Left ventricle myocardium inferior (tissue), 1 donor: ENCODE measurements around the gene ELMO1. TPM values are rescaled to one million over a fixed set of nuclear protein-coding genes. Genes with fewer than 3 reads are reported as not detected.
A peak's percentile ranks its signal among the peaks of the same experiment; 100 is the strongest.

Source experiments
- DNase-seq: peaks from one replicate; pipeline ENCODE4 v3.0.0-alpha.2; 2020
- H3K27ac ChIP-seq: fragments of 200-600 bp; replicated peaks from 2 replicates; pipeline ENCODE4 v1.8.0; 2021
- H3K27me3 ChIP-seq: fragments of 200-600 bp; 2 replicates; pipeline ENCODE4 v1.8.0; 2021; ENCODE audit warnings: low read depth
- H3K36me3 ChIP-seq: fragments of 200-600 bp; 2 replicates; pipeline ENCODE4 v1.8.0; 2021
- H3K4me1 ChIP-seq: fragments of 200-600 bp; 2 replicates; pipeline ENCODE4 v1.8.0; 2021
- H3K4me3 ChIP-seq: fragments of 200-600 bp; 2 replicates; pipeline ENCODE4 v1.8.0; 2021; ENCODE audit warnings: mild to moderate bottlenecking, moderate library complexity
- H3K9me3 ChIP-seq: fragments of 200-600 bp; replicated peaks from 2 replicates; pipeline ENCODE4 v1.8.0; 2021
- CTCF ChIP-seq: fragments of 200-600 bp; IDR thresholded peaks from 2 replicates; pipeline ENCODE4 v1.8.0; 2021; ENCODE audit warnings: antibody characterized with exemption, mild to moderate bottlenecking, borderline replicate concordance
- intact Hi-C: fragments of 100-400 bp; cut with micrococcal nuclease; formaldehyde crosslinking; loops from one replicate; pipeline ENCODE4 v1.11.0; 2022
- total RNA-seq: library from RNA; stranded (reverse); fragmentation: NEBNext Ultra II Directional; extraction: Animal tissue kit (Norgen Biotek cat#: 25700); gene quantifications from one replicate; pipeline ENCODE4 v1.2.1, GENCODE V29; 2021
- donor health status: DM: no; HTN: yes; CAD: no; lungs with severe emphysema.

The ELMO1 gene
- total RNA-seq, 1 donor from 2014 or later: 10.0 TPM

DNA sequence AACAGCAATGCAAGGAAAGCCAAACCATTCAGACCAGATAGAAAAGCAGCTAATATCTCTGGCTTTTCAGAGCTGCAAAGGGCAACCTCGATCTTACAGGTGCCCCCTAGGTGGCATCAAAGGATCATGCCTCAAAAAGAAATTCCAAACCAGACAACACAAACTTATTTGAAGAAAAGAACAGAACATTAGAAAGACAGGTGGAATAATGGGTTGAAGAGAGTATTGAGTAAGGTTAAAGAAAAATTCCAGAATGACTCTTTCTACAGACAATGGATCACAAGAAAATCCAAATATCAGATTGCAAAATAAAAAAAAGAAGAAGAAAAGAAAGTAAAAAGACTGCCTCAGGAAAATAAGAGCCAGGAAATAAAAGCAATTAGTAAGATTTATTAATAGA, 213.7 kb downstream of the ELMO1 start:
- no peaks in the 10 kb centered on the region for H3K27me3 ChIP-seq
- no peak overlapping the region for H3K4me3 ChIP-seq
- H3K36me3 ChIP-seq: no peaks in the 10 kb centered on the region
- no peak for DNase-seq
- peak; percentile 69 for TF ChIP-seq CTCF
- H3K27ac ChIP-seq: no peak overlapping the region
- intact Hi-C loops: loop anchor here (10.0 kb wide), 1 partner anchor 600 kb away; no protein-coding TSS in a partner anchor
- no peaks in the 10 kb centered on the region for H3K9me3 ChIP-seq
- peaks cover 12% of the 10 kb centered on the region for H3K4me1 ChIP-seq

DNA sequence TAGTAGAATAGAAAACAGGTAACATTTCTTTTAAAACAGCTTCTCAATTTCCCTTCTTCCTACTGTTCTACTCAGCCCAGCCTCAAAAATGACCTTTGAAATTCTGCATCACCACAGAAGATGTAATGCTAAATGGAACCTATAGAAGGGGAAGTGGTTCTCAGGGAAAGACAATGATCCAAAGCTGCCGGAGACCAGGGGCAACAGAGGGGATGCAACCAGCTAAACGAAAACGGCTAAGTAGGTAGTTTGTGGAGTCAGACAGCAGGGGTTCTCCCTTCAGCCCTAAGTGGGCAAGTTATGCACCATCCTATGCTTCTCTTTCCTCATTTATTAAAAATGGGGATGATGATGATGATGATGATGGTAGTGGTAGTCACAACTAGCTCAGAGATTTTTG, 214.3 kb downstream of the ELMO1 start:
- TF ChIP-seq CTCF: no peak
- Histone ChIP-seq H3K27ac (no peak overlapping the region), H3K9me3 (no peaks in the 10 kb centered on the region), H3K4me1 (peaks cover 17% of the 10 kb centered on the region), H3K36me3 (no peaks in the 10 kb centered on the region), H3K4me3 (no peak overlapping the region), H3K27me3 (no peaks in the 10 kb centered on the region)
- intact Hi-C loops: loop anchor here (10.0 kb wide), 1 partner anchor 600 kb away; no protein-coding TSS in a partner anchor
- no peak for DNase-seq

- intact Hi-C loops: loop anchor here (10.0 kb wide), 1 partner anchor 603 kb away; no protein-coding TSS in a partner anchor
- no peak for TF ChIP-seq CTCF
- peaks cover 18% of the 10 kb centered on the region for H3K4me1 ChIP-seq
- no peak overlapping the region for H3K4me3 ChIP-seq
- no peak for DNase-seq
- no peaks in the 10 kb centered on the region for H3K9me3 ChIP-seq
- H3K36me3 ChIP-seq: no peaks in the 10 kb centered on the region
- H3K27ac ChIP-seq: no peak overlapping the region
- no peaks in the 10 kb centered on the region for H3K27me3 ChIP-seq
Observed at GRCh38 chr7:37231613-37232012, 217.1 kb downstream of the ELMO1 start.

DNA sequence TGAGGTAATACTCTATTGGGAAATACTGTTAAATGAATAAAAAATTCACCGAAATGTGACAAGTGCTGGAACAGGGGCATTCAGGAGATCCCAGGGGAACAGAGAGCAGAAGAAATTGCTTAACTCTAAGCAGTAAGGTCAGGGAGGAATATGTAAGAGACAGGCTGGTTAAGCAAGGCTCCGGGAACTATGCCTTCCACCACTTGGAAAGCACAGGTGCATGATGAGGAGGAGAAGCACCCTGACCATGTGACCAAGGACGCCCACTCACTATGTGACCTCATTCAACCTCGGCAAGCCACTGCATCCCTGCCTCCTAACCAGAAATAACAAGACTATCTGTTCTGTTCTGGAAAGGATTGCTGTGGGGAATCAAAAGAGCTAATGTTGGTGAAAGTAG, 218.4 kb downstream of the ELMO1 start:
- Histone ChIP-seq H3K27ac (peak overlapping the region; percentile 17), H3K4me1 (peaks cover 18% of the 10 kb centered on the region), H3K4me3 (no peak overlapping the region), H3K9me3 (no peaks in the 10 kb centered on the region), H3K36me3 (no peaks in the 10 kb centered on the region), H3K27me3 (no peaks in the 10 kb centered on the region)
- intact Hi-C loops: loop anchor here (10.0 kb wide), 1 partner anchor 605 kb away; no protein-coding TSS in a partner anchor
- DNase-seq: peak; percentile 50
- TF ChIP-seq CTCF: no peak

DNA sequence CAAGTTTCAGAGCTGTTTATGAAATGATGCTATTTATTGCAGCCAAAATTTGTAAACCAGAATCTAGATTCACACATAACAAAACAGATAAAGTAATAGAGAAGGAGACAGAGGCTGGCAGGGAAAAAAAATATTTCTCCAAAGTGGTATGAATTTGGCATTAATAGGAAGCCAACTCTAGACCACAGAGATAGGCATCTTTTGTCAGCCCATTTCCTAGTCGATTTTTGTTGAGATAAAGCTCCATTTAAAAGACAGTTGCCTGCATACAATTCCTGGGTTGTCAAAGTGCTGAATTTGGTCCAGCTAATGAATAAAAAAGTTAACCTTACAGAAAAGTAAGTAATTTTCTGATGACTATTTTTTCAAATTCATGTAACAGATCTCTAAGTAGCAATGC, 219.3 kb downstream of the ELMO1 start:
- Histone ChIP-seq H3K27ac (peak overlapping the region; percentile 17), H3K4me1 (peaks cover 18% of the 10 kb centered on the region), H3K9me3 (no peaks in the 10 kb centered on the region), H3K27me3 (no peaks in the 10 kb centered on the region), H3K4me3 (no peak overlapping the region), H3K36me3 (no peaks in the 10 kb centered on the region)
- intact Hi-C loops: no loop called here
- no peak for TF ChIP-seq CTCF
- DNase-seq: no peak
